ENCODE results near the gene GALNTL6. TPM values are rescaled to one million over a fixed set of nuclear protein-coding genes. Genes with fewer than 3 reads are reported as not detected.

The GALNTL6 gene
- total RNA-seq, 4 donors from 2014 or later: 0.30 to 1.3 (median 0.60) TPM

DNA sequence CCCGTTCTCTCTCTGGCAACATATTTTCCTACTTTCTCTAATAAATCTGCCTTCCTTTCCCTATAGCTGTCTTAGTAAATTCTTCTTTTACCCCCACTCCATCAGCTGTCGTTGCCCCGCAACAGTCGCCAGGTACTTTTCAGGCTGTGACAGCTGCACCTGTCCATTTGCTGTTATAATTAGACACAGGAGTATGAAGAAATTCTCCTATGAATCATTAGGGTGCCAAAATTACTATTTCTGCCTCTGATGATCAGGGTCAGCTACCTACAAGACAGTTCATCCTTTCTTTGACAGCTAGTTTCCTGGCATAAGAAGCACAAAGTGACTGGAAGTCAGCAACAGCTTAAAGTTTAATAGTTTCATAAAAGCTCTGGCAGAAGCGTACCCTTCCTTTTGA lies 19.5 kb upstream of the GALNTL6 start:
- 48 to 55% methylated on average over 5 of the region's 5 CpGs for WGBS, 2 donors
- TF ChIP-seq, protein P1, sequence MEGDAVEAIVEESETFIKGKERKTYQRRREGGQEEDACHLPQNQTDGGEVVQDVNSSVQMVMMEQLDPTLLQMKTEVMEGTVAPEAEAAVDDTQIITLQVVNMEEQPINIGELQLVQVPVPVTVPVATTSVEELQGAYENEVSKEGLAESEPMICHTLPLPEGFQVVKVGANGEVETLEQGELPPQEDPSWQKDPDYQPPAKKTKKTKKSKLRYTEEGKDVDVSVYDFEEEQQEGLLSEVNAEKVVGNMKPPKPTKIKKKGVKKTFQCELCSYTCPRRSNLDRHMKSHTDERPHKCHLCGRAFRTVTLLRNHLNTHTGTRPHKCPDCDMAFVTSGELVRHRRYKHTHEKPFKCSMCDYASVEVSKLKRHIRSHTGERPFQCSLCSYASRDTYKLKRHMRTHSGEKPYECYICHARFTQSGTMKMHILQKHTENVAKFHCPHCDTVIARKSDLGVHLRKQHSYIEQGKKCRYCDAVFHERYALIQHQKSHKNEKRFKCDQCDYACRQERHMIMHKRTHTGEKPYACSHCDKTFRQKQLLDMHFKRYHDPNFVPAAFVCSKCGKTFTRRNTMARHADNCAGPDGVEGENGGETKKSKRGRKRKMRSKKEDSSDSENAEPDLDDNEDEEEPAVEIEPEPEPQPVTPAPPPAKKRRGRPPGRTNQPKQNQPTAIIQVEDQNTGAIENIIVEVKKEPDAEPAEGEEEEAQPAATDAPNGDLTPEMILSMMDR (IDR thresholded peaks at IDR 0.05): no peak
- no peak for TF ChIP-seq POLR2A (IDR thresholded peaks at IDR 0.05)
- intact Hi-C loops (cut with DNase I; ENCODE audit: low total_unique reads): no loop called here
- DNase-seq (ENCODE audit: low spot score in 2 of 2): no peak
- no peak overlapping the region for H3K4me3 ChIP-seq (ENCODE audit: low read depth, poor library complexity, severe bottlenecking)

DNA sequence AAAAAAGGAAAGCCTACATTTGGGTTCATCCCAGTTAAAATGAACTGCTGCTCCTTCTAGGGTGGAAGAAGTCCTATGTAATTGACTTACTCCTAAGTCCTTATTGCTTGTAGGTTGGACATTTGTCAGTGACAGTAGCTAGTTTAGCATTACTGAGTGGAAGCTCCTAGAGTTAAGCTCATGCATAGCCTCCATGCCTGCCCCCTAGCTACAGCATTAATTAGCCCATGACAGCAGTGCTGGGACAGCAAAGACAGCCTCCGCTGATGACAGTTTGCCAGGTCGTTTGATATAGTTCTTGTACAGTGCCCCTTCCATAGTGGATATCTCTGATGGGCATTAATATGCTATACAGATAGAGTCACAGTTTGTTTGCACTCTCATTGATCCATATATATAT lies 18.7 kb upstream of the GALNTL6 start:
- TF ChIP-seq POLR2A (IDR thresholded peaks at IDR 0.05): no peak
- TF ChIP-seq, protein P1 (IDR thresholded peaks at IDR 0.05): no peak
- no peak overlapping the region for H3K4me3 ChIP-seq (ENCODE audit: low read depth, poor library complexity, severe bottlenecking)
- intact Hi-C loops (cut with DNase I; ENCODE audit: low total_unique reads): no loop called here
- no peak for DNase-seq (ENCODE audit: low spot score in 2 of 2)
- 85 to 100% methylated on average over 2 of the region's 2 CpGs for WGBS, 2 donors

DNA sequence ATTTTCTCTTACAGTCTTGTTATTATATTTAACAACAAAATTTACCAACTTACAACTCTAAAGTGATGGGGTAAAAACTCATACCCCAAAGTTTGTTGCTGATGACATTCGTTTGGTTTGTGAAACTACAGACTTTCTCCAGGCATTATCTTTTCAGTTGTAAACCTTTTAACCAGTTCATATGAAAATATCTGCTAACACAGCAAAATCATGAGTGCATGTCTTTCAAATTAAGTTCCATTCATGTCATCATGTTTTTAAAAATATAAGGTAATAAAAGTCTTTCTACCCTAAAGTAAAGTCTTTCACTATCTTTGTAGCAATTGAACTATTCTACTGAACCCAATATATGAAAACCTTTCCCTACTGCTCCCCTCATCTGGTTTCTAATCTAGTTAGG lies 3.4 kb upstream of the GALNTL6 start:
- 71 to 73% methylated on average over 1 of the region's 1 CpG for WGBS, 2 donors
- intact Hi-C loops (cut with DNase I; ENCODE audit: low total_unique reads): no loop called here
- TF ChIP-seq, protein P1 (IDR thresholded peaks at IDR 0.05): no peak
- TF ChIP-seq POLR2A (IDR thresholded peaks at IDR 0.05): no peak
- DNase-seq (ENCODE audit: low spot score in 2 of 2): no peak
- no peak overlapping the region for H3K4me3 ChIP-seq (ENCODE audit: low read depth, poor library complexity, severe bottlenecking)

DNA sequence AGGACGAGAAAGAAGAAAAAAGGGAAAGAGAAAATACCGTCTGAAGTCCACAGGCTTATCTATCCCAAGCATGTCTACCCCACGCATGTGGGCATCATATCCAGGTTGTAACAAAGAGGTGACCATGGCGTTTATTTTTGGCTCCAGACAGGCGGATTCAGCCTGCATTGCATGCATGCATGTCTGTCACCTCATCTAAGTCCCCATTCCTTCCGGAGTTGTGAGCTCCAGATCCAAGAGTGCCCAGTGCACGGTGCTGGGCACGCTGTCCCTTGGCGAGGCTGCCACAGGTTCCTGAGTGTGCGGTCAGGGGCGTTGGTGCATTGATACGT lies 905 bp upstream of the GALNTL6 start:
- no peak for DNase-seq (ENCODE audit: low spot score in 2 of 2)
- intact Hi-C loops (cut with DNase I; ENCODE audit: low total_unique reads): no loop called here
- no peak overlapping the region for H3K4me3 ChIP-seq (ENCODE audit: low read depth, poor library complexity, severe bottlenecking)
- WGBS, 2 donors: 5 to 6% methylated on average over 12 of the region's 12 CpGs
- TF ChIP-seq POLR2A (IDR thresholded peaks at IDR 0.05): no peak
- TF ChIP-seq, protein P1 (IDR thresholded peaks at IDR 0.05): no peak

DNA sequence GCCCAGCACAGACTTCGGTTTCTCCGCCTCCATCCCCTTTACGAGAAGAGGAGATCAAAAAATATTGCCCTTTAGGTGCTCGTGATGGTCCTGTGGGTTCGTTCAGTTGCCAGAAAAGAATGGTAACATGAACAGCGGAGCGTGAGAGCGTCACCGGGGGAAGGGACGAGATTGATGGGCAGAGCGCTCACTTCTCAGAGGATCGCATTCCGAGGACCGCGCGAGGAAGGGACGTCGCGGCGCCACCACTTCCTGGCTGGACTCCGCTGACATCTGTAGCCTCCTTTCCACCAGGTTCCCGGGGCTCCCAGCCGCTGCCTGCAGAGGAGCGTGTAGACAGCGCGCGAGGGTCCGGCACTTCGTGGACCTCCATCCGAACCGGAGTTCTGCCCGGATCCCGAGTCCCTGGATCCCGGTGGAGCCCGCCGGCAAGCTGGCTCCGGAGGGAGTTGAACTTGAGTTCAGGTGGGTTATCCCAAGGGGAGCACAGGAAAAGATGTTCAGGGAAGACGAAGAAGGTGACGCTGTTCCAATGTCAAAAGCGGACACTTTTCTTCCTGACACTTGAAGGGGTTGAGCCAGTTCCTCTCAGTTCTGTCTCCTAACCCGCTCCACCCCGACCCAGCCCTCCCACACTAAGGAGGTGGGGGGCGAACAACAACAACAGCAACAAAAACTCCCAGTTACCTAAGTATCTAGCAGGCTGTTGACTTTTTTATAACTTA lies 484 bp downstream of the GALNTL6 start:
- 3 to 6% methylated on average over 42 to 43 of the region's 43 CpGs for WGBS, 2 donors
- no peak for TF ChIP-seq POLR2A (IDR thresholded peaks at IDR 0.05)
- TF ChIP-seq, protein P1 (IDR thresholded peaks at IDR 0.05): no peak
- DNase-seq (ENCODE audit: low spot score in 2 of 2): no peak
- intact Hi-C loops (cut with DNase I; ENCODE audit: low total_unique reads): no loop called here
- no peak overlapping the region for H3K4me3 ChIP-seq (ENCODE audit: low read depth, poor library complexity, severe bottlenecking)

DNA sequence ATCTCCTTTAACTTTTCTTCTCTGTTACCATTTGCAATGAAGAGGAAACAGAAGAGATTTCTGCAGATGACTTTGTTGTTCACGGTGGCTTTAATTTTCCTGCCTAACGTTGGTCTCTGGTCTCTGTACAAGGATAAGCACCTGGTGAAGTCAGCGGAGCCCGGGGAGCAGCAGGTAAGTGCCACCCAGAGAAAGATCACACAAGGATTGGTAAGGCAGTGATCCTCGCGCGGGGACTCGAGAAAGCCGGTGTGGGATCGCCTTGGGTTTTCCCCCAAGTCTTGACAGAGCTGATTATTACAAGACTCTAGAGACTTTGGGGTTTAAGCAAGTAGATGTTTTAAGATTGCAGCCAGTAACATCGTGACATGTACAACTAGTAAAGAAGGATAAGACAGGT lies 1.3 kb downstream of the GALNTL6 start:
- no peak overlapping the region for H3K4me3 ChIP-seq (ENCODE audit: low read depth, poor library complexity, severe bottlenecking)
- 51 to 69% methylated on average over 11 of the region's 11 CpGs for WGBS, 2 donors
- no peak for TF ChIP-seq POLR2A (IDR thresholded peaks at IDR 0.05)
- TF ChIP-seq, protein P1 (IDR thresholded peaks at IDR 0.05): no peak
- DNase-seq (ENCODE audit: low spot score in 2 of 2): no peak
- intact Hi-C loops (cut with DNase I; ENCODE audit: low total_unique reads): no loop called here

Measured in lower leg skin (tissue), 4 donors.